Astrocyte of the hippocampus (primary cell): ENCODE results near the gene ASPSCR1.
A peak's percentile ranks its signal among the peaks of the same experiment; 100 is the strongest.
"Not testable (repeated sequence)": the region's sequence is repeated elsewhere in the genome, so short reads cannot be mapped to it uniquely, and the experiment has no call there.

Experiments
- DNase-seq: peaks from one replicate; pipeline ENCODE4 v3.0.0; 2011; ENCODE audit warnings: low read depth, low spot score

The ASPSCR1 gene

DNA sequence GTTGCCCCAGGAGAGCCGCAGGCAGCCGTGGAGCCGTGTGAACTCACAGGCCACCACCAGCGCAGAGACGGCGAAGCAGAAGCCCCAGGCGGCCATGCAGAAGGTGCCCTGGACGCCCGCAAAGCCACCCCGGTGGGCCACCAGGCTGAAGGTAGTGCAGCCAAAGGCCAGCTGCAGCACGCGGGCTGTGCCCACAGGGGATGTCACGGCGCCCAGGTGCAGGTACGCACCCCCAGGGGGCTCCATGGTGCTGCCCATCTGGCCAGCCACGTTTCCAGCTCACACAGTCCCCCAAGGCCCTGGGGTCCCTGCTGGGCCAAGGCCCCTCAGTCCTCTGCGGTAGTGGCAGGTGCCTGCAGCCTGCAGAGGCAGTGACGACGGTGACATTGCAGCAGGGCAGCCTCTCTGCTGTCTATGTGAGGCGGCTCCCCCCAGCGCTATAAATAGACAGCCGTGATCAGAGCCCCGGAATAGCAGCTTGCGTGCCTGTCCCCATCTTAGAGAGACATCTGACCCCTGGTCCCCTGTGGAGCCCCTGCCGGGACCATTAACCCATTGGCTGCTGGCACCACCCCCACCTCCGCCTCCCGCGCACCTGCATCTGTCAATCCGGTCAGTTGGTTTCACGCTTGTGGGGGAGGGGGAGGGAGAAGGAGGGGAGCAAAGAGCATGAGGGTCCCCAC lies 35.8 kb upstream of the ASPSCR1 start:
- no peak for DNase-seq

GRCh38 chr17:81942167-81942553 lies 35.3 kb upstream of the ASPSCR1 start:
- no peak for DNase-seq

GRCh38 chr17:81944858-81945257 lies 32.6 kb upstream of the ASPSCR1 start:
- DNase-seq: no peak

- no peak for DNase-seq
These were observed 30.2 kb upstream of the ASPSCR1 start, which contains the start of gene MYADML2 for GRCh38 chr17:81947189-81947588. TSS of gene MYADML2 (minus strand) at chr17:81947233. CDS start at chr17:81941741, 5,492 bp downstream.

GRCh38 chr17:81948635-81949378 lies 28.6 kb upstream of the ASPSCR1 start:
- no peak for DNase-seq

DNA sequence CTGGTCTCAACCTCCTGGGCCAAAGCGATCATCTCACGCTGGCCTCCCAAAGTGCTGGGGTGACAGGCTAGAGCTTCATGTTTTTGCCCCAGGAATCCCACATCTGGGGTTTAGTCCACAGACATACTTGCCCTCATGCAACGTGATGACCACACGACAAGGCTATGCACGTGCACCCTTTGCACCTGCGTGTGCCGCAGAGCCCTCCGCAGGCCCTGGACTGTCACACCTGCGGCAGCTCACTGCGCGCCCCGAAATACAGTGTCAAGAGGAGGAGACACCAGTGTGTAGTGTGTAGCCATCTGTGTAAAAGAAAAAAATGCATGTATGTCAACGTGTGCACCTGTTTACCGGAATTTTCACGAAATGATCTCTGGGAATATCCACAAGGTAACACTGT lies 26.9 kb upstream of the ASPSCR1 start:
- DNase-seq: no peak

DNA sequence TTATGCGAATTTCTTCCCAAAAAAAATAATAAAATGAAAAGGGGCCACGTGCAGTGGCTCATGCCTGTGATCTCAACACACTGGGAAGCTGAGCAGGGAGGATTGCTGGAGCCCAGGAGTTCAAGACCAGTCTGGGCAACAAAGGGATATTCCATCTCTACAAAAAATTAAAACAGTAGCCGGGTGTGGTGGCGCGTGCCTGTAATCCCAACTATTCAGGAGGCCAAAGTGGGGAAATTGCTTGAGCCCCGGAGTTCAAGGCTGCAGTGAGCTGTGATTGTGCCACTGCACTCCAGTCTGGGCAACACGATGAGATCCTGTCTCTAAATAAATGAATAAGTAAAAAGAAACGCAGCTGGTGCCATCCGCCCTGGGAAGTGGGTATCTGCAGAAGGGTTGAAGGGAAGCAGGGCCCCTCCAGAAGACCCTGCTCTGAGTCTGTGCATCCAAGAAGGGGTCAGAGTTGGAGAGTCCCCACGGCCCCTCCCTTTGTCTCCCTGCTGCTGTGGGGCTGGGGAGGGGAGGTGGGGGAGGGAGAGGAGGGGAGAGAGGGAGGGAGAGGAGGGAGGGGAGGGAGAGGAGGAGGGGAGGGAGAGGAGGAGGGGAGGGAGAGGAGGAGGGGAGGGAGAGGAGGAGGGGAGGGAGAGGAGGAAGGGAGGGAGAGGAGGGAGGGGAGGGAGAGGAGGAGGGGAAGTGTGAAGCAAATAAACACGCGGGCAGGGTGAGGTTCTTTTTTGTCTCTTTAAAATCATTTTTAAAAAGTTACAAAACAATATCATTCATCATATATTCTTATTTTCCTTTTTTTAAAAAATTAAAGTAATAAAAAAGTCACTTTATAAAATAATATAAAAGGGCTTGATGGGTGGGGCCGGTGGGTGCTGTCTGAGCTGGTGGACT lies 25.4 kb upstream of the ASPSCR1 start:
- DNase-seq: no peak

GRCh38 chr17:81952792-81953228 lies 24.6 kb upstream of the ASPSCR1 start:
- DNase-seq: no peak

GRCh38 chr17:81953443-81953842 lies 24.0 kb upstream of the ASPSCR1 start:
- DNase-seq: not testable (repeated sequence)

DNA sequence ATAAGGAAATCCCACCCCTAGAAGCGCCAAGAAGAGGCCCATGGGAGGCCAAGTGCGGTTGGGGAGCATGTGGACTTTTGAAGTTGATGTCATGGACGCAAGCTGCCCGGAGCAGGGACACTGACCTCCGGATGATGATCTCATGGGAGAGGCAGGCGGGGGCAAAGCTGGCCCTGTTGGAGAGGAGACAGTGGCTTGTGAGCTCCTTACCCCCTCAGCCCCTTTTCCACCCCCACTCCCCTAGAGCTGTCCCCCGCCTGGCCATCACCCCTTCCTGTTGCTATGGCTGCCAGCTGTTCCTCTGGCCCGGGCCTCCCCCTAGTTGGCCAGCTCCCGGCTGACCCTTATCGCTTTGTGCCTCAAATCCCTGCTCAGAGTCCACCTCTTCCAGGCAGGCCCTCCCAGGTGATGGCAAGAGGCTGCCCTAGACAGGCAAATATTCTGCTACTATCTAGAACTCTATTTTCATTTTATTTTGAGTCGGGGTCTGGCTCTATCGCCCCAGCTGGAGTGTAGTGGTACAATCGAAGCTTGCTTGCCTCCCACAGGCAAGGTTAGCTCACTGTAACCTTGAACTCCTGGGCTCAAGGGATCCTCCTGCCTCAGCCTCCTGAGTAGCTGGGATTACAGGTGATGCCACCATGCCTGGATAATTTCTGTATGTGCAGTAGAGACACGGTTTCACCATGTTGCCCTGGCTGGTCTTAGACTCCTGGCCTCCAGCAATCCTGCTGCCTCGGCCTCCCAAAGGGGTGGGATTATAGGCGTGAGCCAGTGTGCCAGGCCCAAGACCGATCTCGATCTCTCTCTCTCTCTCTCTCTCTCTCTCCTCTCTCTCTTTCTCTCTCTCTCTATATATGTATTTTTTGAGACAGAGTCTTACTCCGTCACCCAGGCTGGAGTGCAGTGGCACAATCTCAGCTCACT lies 23.0 kb upstream of the ASPSCR1 start:
- no peak for DNase-seq

- DNase-seq: no peak
These were observed 22.3 kb upstream of the ASPSCR1 start for GRCh38 chr17:81955058-81955681.

GRCh38 chr17:81955756-81956544 lies 21.5 kb upstream of the ASPSCR1 start:
- no peak for DNase-seq

DNA sequence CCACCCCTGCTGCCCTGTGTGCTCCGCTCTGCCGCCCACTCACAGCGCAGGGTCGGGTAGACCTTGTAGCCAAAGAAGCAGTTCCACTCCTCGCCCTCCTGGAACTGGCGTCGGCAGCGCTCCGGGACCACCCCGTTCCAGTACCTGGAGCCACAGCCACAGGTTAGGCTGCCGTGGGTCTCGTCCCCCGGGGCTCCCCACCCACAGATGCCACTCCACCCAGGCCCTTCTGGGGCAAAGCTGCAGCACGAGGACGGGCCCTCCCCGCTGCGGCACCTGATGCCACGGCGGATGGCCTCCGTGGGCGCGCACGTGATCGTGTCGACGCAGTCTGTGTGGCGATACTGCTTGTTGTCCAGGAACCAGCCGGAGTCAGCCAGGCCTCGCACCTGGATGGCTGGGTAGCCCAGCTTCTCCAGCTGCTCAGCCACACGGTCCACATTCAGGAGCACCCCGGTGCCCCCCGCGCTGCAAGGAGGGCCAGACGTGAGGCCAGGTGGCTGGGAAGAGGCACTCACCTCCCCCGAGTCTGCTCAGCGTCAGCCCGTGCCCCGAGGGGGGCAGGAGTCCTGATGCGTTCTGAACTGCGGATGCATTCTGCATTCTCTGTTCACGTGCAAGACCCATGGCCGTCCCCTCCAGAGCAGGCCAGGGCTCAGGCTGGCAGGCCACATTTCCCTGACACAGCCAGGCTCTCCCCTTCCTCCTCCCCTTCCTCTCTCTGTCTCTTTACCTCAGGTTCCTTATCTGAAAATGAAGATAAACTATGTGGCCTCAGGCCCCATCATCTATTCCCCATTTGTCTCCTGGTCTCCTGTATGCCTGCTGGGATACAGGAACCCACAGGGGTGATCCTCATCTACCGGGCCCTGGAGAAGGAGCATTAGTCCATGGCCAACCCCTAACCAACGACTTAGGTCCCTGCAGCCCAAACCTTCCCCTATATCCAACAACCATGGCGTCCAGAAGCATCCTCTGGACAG lies 20.5 kb upstream of the ASPSCR1 start:
- DNase-seq: no peak

GRCh38 chr17:81957691-81958432 lies 19.6 kb upstream of the ASPSCR1 start:
- no peak for DNase-seq

DNA sequence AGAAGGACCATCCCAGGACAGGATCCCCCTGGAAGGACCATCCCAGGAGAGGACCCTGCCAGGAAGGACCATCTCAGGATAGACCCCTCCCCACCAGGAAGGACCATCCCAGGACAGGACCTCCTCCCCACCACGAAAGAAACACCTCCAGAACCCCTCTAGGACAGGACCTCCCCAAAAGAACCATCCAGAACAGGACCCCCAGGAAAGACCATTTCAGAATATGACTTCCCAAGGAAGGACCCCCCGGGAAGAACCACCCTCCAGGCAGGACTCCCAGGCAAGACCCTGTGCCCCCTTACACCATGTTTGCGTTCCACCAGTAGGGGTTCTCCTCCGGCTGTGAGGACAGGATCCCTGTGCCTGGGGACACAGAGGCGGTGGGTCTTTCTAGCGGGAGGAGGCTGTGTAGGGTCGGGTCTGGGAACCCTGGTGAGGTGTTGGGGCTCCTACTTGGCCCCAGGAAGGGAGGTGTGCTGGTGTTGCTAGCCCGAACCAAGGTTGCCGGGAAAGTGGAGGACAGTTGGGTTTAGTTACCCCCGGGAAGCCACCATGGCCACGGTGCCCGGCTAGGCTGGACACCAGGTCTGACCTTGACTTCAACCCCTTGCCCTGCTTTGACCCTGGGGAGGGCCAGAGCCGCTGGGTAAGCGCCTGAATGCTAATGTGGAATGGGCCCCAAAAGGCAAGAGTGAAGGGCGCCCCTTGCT lies 18.6 kb upstream of the ASPSCR1 start:
- DNase-seq: no peak

DNA sequence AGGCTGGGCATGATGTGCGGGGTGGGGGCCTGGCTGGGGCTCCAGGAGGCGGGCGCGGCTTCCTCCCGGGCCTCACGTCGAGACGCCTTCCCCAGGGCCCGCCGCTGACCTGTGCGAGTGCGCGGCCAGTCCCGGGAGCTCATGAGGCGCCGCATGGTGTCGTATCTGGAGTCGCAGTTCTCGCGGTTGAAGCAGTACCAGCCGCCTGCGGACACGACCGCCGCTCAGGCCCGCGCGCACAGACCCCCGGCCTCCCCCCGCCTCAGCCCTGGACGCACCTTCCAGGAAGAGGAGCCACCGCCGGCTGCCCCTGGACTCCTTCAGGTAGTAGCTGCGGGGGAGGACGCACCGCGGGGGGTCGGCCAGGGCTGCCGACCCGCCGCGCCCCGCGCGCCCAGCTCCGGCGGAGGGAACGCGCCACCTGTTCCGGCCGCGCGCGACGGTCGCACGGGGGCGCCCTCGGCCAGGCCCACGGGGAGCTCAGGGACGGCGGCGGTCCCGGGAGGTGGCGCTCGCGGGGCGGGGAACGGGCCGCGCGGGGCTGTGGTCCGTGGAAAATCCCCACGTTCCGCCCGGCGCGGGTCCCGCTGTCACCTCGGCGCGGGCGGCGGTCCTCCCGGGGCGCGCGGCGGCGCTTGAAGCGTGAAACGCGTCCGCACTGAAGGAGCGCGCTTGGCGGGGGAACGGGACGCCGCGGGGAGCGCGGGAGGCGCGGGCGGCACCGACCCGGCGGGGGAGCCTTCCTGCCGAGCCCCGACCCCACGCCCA lies 17.9 kb upstream of the ASPSCR1 start:
- peak; percentile 82 for DNase-seq
